ENCODE measurements around the gene AHDC1. TPM values are rescaled to one million over a fixed set of nuclear protein-coding genes. Genes with fewer than 3 reads are reported as not detected.

Gene AHDC1
- polyA plus RNA-seq, 1 donor from 2014 or later, result 5.3 TPM

- no peaks in the 10 kb centered on the region for H3F3A ChIP-seq (ENCODE audit: insufficient read depth, low read length, poor library complexity, severe bottlenecking)
- H3K27ac ChIP-seq (ENCODE audit: low read length), result no peak overlapping the region
- no peaks in the 10 kb centered on the region for H3K9me2 ChIP-seq (ENCODE audit: insufficient read depth, low read length)
- no peaks in the 10 kb centered on the region for H3K9me3 ChIP-seq (ENCODE audit: low read length)
- no peak overlapping the region for H2AFZ ChIP-seq (ENCODE audit: low read depth, low read length)
- no peaks in the 10 kb centered on the region for H3K36me3 ChIP-seq (ENCODE audit: insufficient read depth, low read length)
- no peak overlapping the region for H3K4me3 ChIP-seq (ENCODE audit: low read length)
- no peak overlapping the region for H3K9ac ChIP-seq (ENCODE audit: low read length)
- H3K4me2 ChIP-seq (ENCODE audit: low read length), result no peak overlapping the region
- peaks cover 19% of the 10 kb centered on the region for H4K20me1 ChIP-seq (ENCODE audit: insufficient read depth)
- TF ChIP-seq TAF1 (IDR thresholded peaks at IDR 0.05; ENCODE audit: low read depth) (no peak), EZH2 (IDR thresholded peaks at IDR 0.05; ENCODE audit: borderline replicate concordance, insufficient read depth, low read length, poor library complexity, severe bottlenecking) (no peak), POLR2AphosphoS5 (IDR thresholded peaks at IDR 0.05) (no peak), CTCF (IDR thresholded peaks at IDR 0.05; ENCODE audit: poor library complexity, severe bottlenecking) (no peak), RAD21 (conservative IDR thresholded peaks at IDR 0.05) (no peak)
- TF ChIP-seq, protein P1, sequence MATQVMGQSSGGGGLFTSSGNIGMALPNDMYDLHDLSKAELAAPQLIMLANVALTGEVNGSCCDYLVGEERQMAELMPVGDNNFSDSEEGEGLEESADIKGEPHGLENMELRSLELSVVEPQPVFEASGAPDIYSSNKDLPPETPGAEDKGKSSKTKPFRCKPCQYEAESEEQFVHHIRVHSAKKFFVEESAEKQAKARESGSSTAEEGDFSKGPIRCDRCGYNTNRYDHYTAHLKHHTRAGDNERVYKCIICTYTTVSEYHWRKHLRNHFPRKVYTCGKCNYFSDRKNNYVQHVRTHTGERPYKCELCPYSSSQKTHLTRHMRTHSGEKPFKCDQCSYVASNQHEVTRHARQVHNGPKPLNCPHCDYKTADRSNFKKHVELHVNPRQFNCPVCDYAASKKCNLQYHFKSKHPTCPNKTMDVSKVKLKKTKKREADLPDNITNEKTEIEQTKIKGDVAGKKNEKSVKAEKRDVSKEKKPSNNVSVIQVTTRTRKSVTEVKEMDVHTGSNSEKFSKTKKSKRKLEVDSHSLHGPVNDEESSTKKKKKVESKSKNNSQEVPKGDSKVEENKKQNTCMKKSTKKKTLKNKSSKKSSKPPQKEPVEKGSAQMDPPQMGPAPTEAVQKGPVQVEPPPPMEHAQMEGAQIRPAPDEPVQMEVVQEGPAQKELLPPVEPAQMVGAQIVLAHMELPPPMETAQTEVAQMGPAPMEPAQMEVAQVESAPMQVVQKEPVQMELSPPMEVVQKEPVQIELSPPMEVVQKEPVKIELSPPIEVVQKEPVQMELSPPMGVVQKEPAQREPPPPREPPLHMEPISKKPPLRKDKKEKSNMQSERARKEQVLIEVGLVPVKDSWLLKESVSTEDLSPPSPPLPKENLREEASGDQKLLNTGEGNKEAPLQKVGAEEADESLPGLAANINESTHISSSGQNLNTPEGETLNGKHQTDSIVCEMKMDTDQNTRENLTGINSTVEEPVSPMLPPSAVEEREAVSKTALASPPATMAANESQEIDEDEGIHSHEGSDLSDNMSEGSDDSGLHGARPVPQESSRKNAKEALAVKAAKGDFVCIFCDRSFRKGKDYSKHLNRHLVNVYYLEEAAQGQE (IDR thresholded peaks at IDR 0.05; ENCODE audit: borderline replicate concordance), result no peak
- H3K27me3 ChIP-seq (ENCODE audit: insufficient read depth, low read depth, low read length), result no peaks in the 10 kb centered on the region
- peaks cover 82% of the 10 kb centered on the region for H3K79me2 ChIP-seq (replicated peaks; ENCODE audit: insufficient read depth, low read length)
Observed at GRCh38 chr1:27589841-27590426, 14.0 kb downstream of the AHDC1 start.

- Histone ChIP-seq H3F3A (ENCODE audit: insufficient read depth, low read length, poor library complexity, severe bottlenecking) (no peaks in the 10 kb centered on the region), H3K4me2 (ENCODE audit: low read length) (no peak overlapping the region), H4K20me1 (ENCODE audit: insufficient read depth) (peaks cover 17% of the 10 kb centered on the region), H3K9ac (ENCODE audit: low read length) (no peak overlapping the region), H3K9me3 (ENCODE audit: low read length) (no peaks in the 10 kb centered on the region), H3K4me3 (ENCODE audit: low read length) (no peak overlapping the region), H3K27me3 (ENCODE audit: insufficient read depth, low read depth, low read length) (no peaks in the 10 kb centered on the region), H3K79me2 (replicated peaks; ENCODE audit: insufficient read depth, low read length) (peaks cover 80% of the 10 kb centered on the region), H3K9me2 (ENCODE audit: insufficient read depth, low read length) (no peaks in the 10 kb centered on the region), H3K27ac (ENCODE audit: low read length) (no peak overlapping the region), H3K36me3 (ENCODE audit: insufficient read depth, low read length) (no peaks in the 10 kb centered on the region), H2AFZ (ENCODE audit: low read depth, low read length) (no peak overlapping the region)
- TF ChIP-seq MXI1 (conservative IDR thresholded peaks at IDR 0.05; ENCODE audit: poor library complexity, severe bottlenecking) (no peak), RAD21 (conservative IDR thresholded peaks at IDR 0.05) (no peak), CTCF (IDR thresholded peaks at IDR 0.05; ENCODE audit: poor library complexity, severe bottlenecking) (no peak), EP300 (conservative IDR thresholded peaks at IDR 0.05; ENCODE audit: poor library complexity, severe bottlenecking) (no peak)
Observed at GRCh38 chr1:27589441-27589840, 14.5 kb downstream of the AHDC1 start.

Data from neural cell (in vitro differentiated cells).